Activated naive CD4-positive, alpha-beta T cell treated with anti-CD3 and anti-CD28 coated beads, Interleukin-2, amount 50 U/mL, for 16 hours (primary cell): ENCODE measurements around the gene FOLR3.
"Not testable (repeated sequence)": the region's sequence is repeated elsewhere in the genome, so short reads cannot be mapped to it uniquely, and the experiment has no call there.

Experiments
- DNase-seq: peaks from one replicate; pipeline ENCODE4 v3.0.0-alpha.2; 2020

FOLR3 gene

DNA sequence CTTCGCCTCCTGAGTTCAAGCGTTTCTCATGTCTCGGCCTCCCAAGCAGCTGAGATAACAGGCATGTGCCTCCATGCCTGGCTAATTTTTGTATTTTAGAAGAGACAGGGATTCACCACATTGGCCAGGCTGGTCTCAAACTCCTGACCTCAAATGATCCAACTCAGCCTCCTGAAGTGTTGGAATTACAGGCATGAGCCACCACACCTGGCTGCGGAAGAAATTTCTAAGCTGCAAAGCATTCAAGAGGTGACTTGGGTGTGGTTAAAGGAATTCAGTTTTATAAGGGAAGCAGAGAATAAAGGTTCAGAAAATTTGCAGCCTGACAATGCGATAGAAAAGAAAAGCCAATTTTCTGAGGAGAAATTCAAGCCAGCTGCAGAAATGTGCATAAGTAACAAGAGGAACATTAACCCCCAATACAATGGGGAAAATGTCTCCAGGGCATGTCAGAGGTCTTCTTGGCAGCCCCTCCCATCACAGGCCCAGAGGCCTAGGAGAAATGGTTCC lies 33.6 kb downstream of the FOLR3 start:
- not testable (repeated sequence) for DNase-seq

DNA sequence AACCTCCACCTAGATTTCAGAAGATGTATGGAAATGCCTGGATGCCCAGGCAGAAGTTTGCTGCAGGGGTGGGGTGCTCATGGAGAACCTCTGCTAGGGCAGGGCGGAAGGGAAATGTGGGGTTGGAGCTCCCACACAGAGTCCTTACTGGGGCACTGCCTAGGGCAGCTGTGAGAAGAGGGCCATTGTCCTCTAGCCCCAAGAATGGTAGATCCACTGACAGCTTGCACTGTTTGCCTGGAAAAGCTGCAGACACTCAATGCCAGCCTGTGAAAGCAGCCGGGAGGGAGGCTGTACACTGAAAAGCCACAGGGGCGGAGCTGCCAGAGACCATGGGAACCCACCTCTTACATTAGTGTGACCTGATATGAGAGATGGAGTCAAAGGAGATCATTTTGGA lies 34.2 kb downstream of the FOLR3 start:
- DNase-seq: not testable (repeated sequence)

DNA sequence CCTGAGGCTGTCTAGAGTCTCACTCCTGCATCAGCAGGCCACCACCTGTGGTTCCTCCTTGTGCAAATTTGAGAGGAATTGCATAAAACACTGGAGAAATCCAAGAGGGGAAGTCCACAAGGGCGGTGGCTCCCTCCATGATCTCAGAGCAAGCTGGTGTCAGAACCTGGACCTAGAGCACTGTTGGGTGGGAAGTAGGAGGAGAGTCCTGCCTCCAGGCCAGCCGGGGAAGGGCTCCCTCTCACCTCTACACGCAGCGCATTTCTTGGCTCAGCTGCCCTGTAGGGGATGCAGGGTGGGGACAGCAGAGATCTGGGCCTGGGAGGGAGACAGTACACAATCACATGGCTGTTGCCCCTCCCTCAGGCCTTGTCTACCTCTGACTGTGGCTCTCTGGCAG lies 36.5 kb downstream of the FOLR3 start:
- not testable (repeated sequence) for DNase-seq

DNA sequence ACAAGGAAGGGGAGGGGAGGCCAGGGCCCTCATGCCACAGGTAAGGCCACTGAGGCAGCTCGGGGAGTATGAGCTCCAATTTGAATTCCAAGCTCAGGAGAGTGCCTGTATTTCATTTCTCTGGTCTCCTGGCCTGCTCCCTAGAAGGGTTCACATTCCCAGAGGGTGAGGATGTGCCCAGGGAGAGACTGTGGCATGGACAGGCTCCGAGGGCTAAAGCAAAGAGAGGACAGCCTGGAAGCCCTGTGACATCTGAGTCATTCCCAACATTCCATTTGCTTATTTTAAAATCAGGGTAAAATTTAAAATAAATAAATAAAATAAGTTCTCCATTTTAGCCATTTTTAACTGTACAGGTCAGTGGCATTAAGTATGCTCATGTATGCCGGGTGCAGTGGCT lies 37.8 kb downstream of the FOLR3 start:
- DNase-seq: no peak

DNA sequence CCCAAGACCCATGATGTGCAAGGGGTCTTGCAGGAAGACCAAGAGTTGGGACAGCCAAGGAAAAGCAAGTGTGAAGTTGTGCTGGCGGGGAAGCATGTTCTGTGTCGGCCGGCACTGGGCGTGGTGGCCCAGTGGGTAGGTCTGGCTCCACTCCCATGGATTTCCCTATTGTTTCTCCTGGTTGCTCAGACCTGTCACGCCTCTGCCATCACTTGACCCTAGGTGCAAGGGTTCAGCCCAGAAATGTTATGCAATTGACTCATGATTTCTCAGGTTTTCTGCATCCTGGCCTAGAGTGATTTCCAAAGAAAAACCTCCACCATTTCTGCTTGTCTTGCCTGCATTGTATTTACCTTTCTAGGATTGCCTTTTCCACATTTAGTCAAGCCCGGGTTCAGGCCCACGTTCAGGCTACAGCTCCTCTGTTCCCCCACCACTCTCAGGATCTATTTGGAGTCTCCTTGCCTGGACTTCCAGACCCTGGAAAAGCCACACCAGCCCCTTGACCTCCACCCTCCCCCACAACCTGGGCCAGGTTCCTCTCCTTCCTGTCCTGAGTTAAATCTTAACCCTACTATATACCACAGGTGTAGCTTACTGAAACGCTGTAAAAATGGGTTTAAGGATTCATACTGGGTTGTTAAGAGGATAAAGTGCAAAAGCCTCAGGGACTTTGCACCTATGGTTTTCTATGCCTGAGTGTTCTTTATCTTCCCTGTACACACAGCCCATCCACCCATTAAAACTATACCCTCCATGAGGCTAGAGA lies 39.0 kb downstream of the FOLR3 start:
- DNase-seq: no peak

DNA sequence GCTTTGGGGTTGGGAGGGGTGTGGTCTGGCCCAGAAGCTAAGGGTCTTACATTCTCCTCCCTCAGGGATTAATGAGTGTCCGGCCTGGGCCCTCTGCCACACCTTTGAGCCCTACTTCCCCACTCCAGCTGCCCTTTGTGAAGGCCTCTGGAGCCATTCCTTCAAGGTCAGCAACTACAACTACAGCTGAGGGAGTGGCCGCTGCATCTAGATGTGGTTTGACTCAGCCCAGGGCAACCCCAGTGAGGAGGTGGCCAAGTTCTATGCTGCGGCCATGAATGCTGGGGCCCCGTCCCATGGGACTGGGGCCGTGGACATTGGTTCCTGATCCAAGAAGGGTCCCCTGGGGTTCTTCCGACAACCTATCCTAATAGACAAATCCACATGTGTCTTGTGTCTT lies 42.1 kb downstream of the FOLR3 start:
- DNase-seq: no peak

DNA sequence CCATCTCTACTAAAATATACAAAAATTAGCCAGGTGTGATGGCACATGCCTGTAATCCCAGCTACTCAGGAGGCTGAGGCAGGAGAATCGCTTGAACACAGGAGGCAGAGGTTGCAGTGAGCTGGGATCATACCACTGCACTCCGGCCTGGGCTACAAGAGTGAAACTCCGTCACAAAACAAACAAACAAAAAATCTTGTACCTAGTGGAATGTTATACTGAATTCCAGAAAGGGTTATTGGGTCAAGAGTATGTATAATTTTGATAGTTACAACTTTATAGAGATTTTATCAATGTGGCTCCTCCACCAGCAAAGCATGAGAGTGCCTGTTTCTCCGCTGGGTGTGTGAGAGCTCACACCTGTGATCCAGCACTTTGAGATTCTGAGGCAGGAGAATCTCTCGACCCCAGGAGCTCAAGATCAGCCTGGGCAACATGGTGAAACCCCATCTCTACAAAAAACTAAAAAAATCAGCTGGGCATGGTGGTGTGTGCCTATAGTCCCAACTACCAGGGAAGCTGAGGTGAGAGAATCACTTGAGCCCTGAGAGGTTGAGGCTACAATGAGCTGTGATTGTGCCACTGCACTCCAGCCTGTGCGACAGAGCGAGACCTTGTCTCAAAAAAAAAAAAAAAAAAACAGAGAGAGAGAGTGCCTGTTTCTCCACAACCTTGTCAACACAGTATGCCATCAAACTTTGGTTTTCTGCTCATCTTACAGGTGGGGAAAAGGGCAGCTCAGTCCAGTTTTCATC lies 43.7 kb downstream of the FOLR3 start:
- no peak for DNase-seq

DNA sequence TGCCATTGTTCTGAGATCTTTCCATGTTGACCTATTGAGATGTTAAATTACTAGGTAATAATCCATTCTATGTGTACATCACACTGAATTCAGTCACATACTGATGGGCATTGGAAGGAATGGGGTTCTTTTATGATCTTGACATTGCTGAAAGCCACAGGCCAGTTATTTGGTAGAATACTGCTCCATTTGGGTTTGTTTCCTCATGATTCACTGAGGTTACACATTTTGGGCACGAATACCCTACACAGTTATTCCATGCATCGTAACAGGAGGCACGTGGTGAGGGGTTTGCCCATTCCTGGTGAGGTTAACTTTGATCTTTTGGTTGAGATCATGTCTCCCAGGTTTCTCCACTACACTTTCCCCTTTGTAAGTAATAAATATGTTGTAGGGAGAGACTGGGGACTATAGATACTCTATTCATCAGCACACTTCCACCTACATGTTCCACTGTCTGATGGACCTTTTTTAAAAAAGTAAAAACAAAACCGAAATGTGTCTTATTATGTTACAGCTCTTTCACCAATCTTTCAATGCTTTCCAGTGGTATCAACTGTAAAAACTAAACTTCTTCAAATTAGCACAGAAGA lies 44.4 kb downstream of the FOLR3 start:
- no peak for DNase-seq

DNA sequence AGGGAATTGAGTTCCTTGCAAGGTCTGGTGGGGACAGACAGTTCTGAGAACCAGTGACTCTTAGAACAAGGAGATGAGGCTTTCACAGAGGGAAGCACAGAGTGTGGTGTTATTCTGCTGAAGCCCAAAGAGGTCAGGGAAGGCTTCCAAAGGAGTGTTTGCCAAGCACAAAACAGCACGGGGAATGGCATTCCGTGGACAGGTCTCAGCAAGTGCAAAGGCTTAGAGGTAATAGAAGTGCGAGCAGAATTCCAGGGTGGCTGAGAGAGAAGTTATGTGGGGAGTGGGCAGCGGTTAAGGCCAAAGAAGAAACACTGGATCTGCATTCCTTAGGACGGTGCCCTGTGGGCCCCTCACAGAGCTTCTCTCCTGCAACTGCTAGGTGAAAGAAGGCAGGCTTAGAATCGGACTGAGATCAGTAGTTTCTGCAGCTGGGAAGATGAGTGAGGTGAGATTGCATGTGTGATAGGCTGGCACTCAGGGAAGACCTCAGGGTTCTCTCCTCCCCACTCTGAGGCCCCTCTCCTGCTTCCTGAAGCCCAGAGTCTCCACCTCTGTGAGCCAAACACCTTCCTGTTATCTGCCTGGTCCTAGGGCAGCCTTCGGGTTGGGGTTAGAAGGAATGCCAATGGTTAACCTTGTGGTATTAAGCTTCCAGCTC lies 45.5 kb downstream of the FOLR3 start:
- DNase-seq: not testable (repeated sequence)

DNA sequence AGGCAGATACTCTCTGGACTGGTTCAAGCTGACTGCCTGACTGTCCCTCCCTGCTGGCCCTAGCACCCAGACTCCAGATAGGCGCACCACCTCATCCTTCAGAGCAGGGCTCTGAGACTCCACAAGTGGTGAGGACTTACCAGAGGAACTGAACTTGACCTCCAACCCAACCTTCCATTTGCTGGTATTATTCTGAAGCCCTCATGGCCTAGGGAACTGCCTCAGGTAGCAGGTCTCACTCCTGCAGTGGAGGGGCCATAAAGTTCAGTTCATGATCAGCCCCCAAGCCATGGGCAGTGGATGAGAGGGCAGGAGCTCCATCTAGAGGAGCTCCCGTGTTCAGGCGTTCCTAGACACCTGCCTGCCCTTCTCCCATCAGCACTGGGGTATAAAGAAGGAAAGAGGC lies 46.0 kb downstream of the FOLR3 start:
- not testable (repeated sequence) for DNase-seq

DNA sequence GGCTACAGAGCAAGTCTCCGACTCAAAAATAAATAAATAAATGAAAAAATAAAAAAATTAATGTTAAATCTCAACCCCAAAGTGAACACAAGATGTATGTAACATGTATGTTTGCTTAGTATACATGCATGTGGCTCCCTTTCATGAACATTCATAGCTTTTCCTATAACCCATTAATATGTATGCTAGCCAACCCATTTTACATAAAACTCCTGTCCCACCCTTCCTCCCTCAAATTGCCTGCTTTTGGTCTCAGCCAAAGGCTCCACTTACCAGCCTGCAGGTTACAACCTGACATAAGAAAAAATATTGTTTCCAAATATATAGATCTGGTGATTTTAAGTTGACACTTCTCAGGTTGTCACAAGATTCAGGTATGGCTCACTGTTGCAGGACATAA lies 52.7 kb downstream of the FOLR3 start:
- no peak for DNase-seq
